Measurements from ENCODE around the gene LRRC73. TPM values are rescaled to one million over a fixed set of nuclear protein-coding genes. Genes with fewer than 3 reads are reported as not detected.

LRRC73 gene
- total RNA-seq, 4 donors from 2014 or later, result not detected

- ATAC-seq, result no peak
- no peak overlapping the region for H3K4me3 ChIP-seq
- H3K27me3 ChIP-seq, result no peaks in the 10 kb centered on the region
- H3K36me3 ChIP-seq, result peaks cover 0 to 99% of the 10 kb centered on the region in 2 donors
- no peak overlapping the region for H3K27ac ChIP-seq
- DNase-seq, result no peak
- no peaks in the 10 kb centered on the region for H3K4me1 ChIP-seq
- intact Hi-C loops (cut with DNase I; ENCODE audit: low total_unique reads), result no loop called here
- in situ Hi-C loops (cut with MboI; ENCODE audit: low sequenced_read_pairs in 4 of 4), result loop anchor here in 1 of 4 donors (25.0 kb wide), 1 partner anchor 287 kb away; the partner anchor contains the start of genes DNPH1 and TTBK1
- no peaks in the 10 kb centered on the region for H3K9me3 ChIP-seq
- no peak for TF ChIP-seq POLR2A (IDR thresholded peaks at IDR 0.05)
- no peak for TF ChIP-seq CTCF (IDR thresholded peaks at IDR 0.05 in 4 of 5, conservative IDR thresholded peaks at IDR 0.05 in 1 of 5)
Observed at GRCh38 chr6:43524483-43524961, 14.4 kb upstream of the LRRC73 start.

GRCh38 chr6:43523284-43523683 is 13.1 kb upstream of the LRRC73 start:
- Histone ChIP-seq H3K9me3 (no peaks in the 10 kb centered on the region), H3K4me1 (peaks cover 2 to 5% of the 10 kb centered on the region in 2 donors), H3K4me3 (no peak overlapping the region), H3K27ac (no peak overlapping the region), H3K36me3 (peaks cover 0 to 91% of the 10 kb centered on the region in 2 donors), H3K27me3 (no peaks in the 10 kb centered on the region)
- DNase-seq, result no peak
- in situ Hi-C loops (cut with MboI; ENCODE audit: low sequenced_read_pairs in 4 of 4) (loop anchor here in 1 of 4 donors (25.0 kb wide), 1 partner anchor 286 kb away; the partner anchor contains the start of genes DNPH1 and TTBK1), intact Hi-C loops (cut with DNase I; ENCODE audit: low total_unique reads) (no loop called here)
- TF ChIP-seq CTCF (IDR thresholded peaks at IDR 0.05 in 4 of 5, conservative IDR thresholded peaks at IDR 0.05 in 1 of 5) (no peak), POLR2A (IDR thresholded peaks at IDR 0.05) (no peak)
- ATAC-seq, result no peak

GRCh38 chr6:43522547-43523261 is 12.6 kb upstream of the LRRC73 start:
- ATAC-seq, result no peak

GRCh38 chr6:43521836-43522235 is 11.7 kb upstream of the LRRC73 start:
- H3K4me1 ChIP-seq, result peaks cover 10 to 15% of the 10 kb centered on the region in 2 donors
- intact Hi-C loops (cut with DNase I; ENCODE audit: low total_unique reads), result no loop called here
- TF ChIP-seq POLR2A (IDR thresholded peaks at IDR 0.05), result no peak
- TF ChIP-seq CTCF (IDR thresholded peaks at IDR 0.05 in 4 of 5, conservative IDR thresholded peaks at IDR 0.05 in 1 of 5), result no peak
- in situ Hi-C loops (cut with MboI; ENCODE audit: low sequenced_read_pairs in 4 of 4), result loop anchor here in 1 of 4 donors (25.0 kb wide), 1 partner anchor 285 kb away; the partner anchor contains the start of genes DNPH1 and TTBK1
- H3K9me3 ChIP-seq, result no peaks in the 10 kb centered on the region
- peaks cover 0 to 77% of the 10 kb centered on the region in 2 donors for H3K36me3 ChIP-seq
- no peak for ATAC-seq
- no peaks in the 10 kb centered on the region for H3K27me3 ChIP-seq
- H3K4me3 ChIP-seq, result no peak overlapping the region
- no peak overlapping the region for H3K27ac ChIP-seq
- no peak for DNase-seq

More at GRCh38 chr6:43522547-43523261, 12.6 kb upstream of the LRRC73 start:
- intact Hi-C loops (cut with DNase I; ENCODE audit: low total_unique reads) (no loop called here), in situ Hi-C loops (cut with MboI; ENCODE audit: low sequenced_read_pairs in 4 of 4) (loop anchor here in 1 of 4 donors (25.0 kb wide), 1 partner anchor 285 kb away; the partner anchor contains the start of genes DNPH1 and TTBK1)
- TF ChIP-seq POLR2A (IDR thresholded peaks at IDR 0.05) (no peak), CTCF (IDR thresholded peaks at IDR 0.05 in 4 of 5, conservative IDR thresholded peaks at IDR 0.05 in 1 of 5) (no peak)
- H3K27me3 ChIP-seq, result no peaks in the 10 kb centered on the region
- H3K4me3 ChIP-seq, result no peak overlapping the region
- H3K27ac ChIP-seq, result no peak overlapping the region
- DNase-seq, result no peak
- H3K4me1 ChIP-seq, result peaks cover 7 to 10% of the 10 kb centered on the region in 2 donors
- H3K9me3 ChIP-seq, result no peaks in the 10 kb centered on the region
- peaks cover 0 to 85% of the 10 kb centered on the region in 2 donors for H3K36me3 ChIP-seq

Data from gastrocnemius medialis (tissue), 4 donors.